AG08396 (cell line): ENCODE measurements around the gene MEGF10.

Experiments
- DNase-seq: peaks from one replicate; pipeline ENCODE4 v3.0.0; 2012; ENCODE audit warnings: low spot score, mixed read lengths

The MEGF10 gene

GRCh38 chr5:127326976-127327755 lies 36.6 kb downstream of the MEGF10 start:
- no peak for DNase-seq

- DNase-seq = no peak
These were observed 39.5 kb downstream of the MEGF10 start for GRCh38 chr5:127330116-127330515.

GRCh38 chr5:127331890-127332649 lies 41.5 kb downstream of the MEGF10 start:
- no peak for DNase-seq

DNA sequence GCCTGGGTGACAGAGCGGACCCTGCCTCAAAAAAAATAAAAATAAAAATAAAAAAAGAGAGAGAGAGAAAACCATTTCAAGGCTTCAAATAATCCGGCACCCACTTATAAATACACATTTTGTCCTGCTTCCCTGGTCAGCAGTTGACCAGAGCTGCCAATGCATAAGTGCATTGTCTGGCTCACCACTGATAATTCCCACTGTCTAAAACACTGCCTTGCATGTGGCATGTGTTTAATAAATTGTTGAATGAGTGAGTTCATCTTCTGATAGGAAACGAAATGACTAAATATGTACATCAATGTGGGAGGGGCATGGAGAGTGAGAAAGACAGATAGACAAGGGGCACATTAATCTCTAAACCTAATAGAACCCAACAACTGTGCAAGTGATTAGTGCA lies 42.9 kb downstream of the MEGF10 start:
- DNase-seq = no peak

DNA sequence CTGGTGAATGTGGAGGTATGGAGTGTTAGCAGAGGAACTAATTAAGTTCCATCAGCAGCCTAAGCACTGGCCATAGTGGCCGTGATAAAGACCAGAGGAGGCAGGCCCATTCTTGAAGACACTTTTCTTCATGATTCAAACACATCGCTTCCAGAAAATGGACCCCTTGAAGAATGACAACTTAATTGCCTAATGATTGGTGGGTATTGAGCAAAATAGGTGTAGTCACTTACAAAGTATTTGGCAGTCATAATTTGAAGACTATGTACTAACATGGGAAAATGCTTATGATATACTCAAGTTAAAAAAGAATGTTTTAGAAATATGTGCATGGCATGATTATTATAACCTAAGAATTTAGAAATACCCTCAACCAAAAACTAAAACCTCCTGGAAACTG lies 44.8 kb downstream of the MEGF10 start:
- no peak for DNase-seq

DNA sequence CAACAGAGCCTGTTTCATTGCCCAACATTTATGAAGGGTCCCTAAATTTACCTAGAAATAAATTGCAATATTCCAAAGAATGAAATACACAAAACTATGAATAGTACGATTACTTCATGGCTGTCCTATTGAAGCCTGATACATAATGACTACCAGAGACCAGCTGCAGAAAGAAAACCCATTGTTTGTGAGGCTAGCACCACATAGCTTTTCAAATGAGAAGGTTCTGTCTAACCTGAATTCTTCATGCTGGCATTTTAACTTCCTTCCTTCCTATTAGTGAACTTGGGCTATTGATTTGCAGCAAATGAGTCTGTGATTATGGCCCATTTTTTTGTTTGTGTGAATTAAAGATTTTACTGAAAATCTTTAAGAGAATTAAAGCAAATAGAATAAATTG lies 47.3 kb downstream of the MEGF10 start:
- DNase-seq = no peak

GRCh38 chr5:127338501-127338900 lies 47.9 kb downstream of the MEGF10 start:
- no peak for DNase-seq

- DNase-seq = no peak
These were observed 50.0 kb downstream of the MEGF10 start for GRCh38 chr5:127340606-127341005.

- no peak for DNase-seq
These were observed 51.8 kb downstream of the MEGF10 start for GRCh38 chr5:127342364-127342763.

DNA sequence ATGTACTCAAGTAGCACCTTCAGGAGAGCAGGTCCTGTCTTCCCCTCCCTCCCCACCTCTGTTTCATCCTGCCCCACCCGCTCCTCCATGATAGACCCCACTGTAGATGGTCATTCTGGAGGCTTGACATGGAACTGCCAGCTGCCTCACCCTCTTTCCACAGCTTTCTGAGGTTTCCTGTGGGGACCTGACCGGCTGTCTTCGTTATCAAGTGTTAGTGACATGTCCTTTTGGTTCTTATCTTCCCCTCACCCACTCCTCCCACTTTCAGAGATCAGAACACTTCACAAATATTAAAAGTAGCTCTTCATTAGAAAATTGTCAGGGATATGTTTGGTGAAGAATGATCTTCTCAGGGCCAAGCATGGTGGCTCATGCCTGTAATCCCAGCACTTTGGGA lies 52.7 kb downstream of the MEGF10 start:
- DNase-seq = no peak

GRCh38 chr5:127343866-127344265 lies 53.3 kb downstream of the MEGF10 start:
- no peak for DNase-seq

DNA sequence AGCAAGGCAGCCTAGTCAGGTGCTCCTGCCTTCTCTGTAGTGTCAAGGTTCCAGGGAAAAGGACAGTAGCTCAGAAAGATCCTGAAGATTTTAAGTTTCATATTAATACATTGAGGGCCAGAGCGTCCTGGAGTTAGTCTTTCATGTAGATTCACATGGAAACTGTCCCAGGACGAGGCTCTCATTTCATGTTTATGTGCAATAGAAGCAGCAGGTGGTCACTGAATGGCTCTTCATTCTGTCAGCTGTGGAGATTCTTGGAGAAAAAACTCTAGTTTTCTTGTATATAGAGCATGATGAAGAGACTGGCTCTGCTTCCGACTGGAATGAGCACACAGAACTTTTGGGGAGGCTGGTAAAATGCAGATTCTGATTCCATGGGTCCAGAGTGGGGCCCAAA lies 54.3 kb downstream of the MEGF10 start:
- no peak for DNase-seq

DNA sequence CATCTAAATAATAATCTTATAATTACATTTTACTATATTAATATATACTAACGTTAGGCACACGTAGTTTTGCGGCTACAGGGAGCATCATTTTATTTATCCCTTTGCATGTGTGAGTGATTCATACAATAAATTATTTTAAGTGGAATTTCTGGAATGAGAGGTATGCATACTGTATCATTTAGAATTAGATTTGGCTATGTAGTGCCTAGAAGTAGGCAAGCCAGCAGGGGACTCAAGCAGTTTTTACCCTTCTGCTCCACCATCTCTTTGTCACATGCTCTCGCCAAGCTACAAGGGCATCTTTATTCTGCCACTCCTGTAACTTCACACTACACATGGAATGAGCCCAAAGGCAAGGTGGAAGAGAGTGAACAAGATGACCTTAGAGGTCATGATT lies 60.8 kb downstream of the MEGF10 start:
- no peak for DNase-seq

GRCh38 chr5:127352068-127352467 lies 61.5 kb downstream of the MEGF10 start:
- DNase-seq = no peak

GRCh38 chr5:127353327-127353726 lies 62.7 kb downstream of the MEGF10 start:
- no peak for DNase-seq

DNA sequence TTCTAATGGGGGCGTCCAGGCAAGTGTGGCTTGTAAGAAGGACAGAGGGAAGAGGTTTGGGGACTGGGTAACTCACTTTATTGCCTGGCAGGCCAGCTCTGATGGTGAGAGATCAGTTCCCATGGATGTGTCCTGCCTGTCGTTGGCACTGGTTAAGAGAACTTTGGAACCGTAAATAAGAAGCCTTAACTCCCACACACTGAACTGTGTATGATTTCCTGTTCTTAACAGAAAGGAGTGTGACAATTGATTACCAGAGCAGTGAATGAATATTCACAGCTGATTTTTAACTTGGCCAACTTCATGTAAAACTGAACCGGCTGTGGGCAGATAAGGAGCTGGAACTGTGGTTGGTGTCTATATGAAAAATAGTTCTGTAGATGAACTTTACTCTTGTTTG lies 63.2 kb downstream of the MEGF10 start:
- DNase-seq = no peak

GRCh38 chr5:127355337-127355736 lies 64.7 kb downstream of the MEGF10 start:
- DNase-seq = no peak

DNA sequence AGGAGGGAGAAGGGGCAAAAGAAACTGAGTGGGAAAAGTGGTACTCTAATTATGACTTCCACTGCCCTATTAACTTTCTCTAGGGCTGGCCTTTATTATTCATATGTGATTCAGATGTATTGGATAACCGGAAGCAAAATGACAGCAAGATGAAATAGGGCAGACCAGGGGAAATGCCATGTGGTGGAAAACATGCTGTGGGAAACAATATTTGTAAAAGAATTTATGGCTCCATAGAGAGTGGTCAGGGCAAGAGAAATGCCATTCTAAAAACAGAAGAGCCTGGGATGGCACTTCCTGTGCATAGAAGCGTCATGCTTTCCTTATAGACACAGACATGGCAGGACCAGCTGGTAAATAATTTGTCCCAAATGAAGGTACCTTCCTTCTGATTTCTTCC lies 67.7 kb downstream of the MEGF10 start:
- DNase-seq = no peak

- DNase-seq = no peak
These were observed 68.1 kb downstream of the MEGF10 start for GRCh38 chr5:127358740-127359139.

DNA sequence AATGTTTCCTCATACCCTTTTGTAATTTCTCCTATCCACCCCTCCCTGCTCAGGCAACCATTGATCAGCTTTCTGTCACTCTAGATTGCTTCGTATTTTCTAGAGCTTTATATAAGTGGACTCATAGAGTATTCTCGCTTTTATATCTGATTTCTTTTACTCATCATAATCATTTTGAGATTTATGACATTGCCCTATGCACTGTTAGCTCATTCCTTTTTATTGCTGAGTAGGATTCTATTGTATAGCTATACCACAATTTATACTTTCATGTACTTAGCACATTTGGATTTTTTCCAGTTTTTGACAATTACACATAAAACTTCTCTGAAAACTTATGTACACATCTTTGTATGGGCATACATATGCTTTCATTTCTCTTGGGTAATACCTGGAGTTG lies 68.9 kb downstream of the MEGF10 start:
- DNase-seq = no peak

DNA sequence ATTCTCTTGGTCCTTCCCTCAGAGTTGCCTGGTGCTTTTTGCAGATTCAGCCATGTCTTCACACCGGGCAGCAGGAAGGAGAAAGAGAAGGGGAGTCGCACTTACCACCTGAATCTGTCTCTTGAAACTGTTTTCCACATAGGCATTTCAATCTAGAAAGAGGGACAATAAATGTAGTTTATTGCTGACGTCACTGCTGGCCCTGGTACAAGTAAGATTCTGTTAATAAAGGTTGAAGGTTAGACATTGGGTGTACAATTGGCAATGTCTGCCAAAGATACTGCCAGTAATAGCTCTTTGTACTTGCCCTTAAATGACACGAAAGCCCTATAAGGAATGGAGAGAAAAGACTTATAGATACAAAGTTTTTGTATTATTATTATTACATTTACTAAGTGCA lies 72.8 kb downstream of the MEGF10 start:
- no peak for DNase-seq

DNA sequence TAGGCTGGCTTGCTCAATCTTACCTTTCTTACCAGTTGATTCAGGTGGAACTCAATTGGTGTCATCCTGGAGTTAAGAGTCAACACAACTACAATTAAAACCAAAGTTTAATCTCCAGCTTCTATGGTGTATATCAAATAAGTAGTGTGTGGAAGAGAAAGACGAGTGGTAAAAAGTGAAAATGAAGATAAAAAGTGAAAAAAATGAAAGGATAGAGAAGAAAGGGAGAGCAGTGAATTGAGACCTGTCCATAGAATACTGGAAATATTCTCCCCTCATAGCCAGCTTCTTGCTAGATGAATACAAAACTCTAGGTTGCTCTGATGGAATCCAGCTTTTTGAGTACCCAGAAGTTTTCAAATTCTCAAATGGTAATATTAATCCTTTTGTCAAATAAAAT lies 76.4 kb downstream of the MEGF10 start:
- no peak for DNase-seq

DNA sequence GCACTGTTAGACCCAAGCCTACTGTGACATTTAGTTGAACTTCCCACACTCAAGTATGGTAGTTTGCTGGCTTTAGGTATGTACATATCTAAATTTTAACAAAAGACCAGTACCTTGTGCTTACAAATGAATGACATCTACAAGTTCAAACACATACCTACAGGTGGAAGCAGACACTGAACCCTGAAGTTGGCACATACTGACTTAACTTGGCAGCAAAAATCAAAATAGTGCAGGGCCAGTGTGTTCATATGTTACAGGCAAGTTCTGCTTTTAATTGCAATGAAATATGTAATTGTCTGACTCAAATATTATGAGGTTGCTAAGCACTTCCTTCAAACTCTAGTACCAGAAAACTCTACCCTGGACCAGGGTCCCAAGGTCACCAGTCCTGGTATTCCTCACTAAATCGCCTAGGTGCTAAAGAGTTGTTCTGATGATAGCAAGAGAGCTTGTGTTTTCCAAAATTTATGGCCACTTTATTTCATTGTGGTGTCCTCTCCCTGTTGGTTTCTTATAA lies 77.4 kb downstream of the MEGF10 start:
- DNase-seq = no peak
